Measurements from ENCODE around the gene USP30.

Gene USP30

GRCh38 chr12:109130297-109131153 is 78.1 kb downstream of the USP30 start:
- no peak for DNase-seq

- DNase-seq, result no peak
Measured at GRCh38 chr12:109131154-109132050, 79.0 kb downstream of the USP30 start.

- DNase-seq, result no peak
Measured at GRCh38 chr12:109134186-109134917, 82.0 kb downstream of the USP30 start.

- DNase-seq, result no peak
Measured at GRCh38 chr12:109137055-109137454, 84.7 kb downstream of the USP30 start.

Data from right forelimb (tissue), 1 donor.